Measurements from ENCODE around the gene EPHA7.

DNA sequence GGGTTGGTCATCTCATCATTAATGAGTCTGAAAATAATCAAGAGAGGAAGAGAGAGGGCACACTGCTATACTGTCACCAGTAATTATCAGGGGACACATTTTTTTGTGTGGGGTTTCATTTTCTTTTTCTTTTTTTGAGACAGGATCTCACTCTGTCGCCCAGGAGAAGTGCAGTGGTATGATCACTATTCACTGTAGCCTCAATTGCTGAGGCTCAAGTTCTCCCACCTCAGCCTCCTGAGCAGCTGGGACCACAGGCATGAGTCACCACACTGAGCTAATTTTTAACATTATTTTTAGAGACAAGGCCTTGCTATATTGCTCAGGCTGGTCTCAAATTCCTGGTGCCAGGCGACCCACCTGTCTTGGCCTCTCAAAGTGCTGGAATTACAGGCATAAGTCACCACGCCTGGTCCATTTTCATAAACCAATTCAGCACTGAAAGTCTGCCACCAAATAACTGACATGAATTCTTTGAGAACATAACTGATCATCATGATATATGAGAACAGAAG lies 43.3 kb downstream of the EPHA7 start:
- TF ChIP-seq POLR2AphosphoS5 (IDR thresholded peaks at IDR 0.05; ENCODE audit: low read depth, low read length) = no peak
- no peak for TF ChIP-seq POLR2A (IDR thresholded peaks at IDR 0.05; ENCODE audit: low read depth, low read length)
- no peak for TF ChIP-seq TAF1 (IDR thresholded peaks at IDR 0.05; ENCODE audit: borderline replicate concordance, low read depth, low read length)
